CD4-positive, alpha-beta T cell treated with Interleukin-17A for 1 hour (primary cell): ENCODE data around the gene CPA2.

Experiments
- DNase-seq: peaks from one replicate; pipeline ENCODE4 v3.0.0-alpha.2; 2020

The CPA2 gene

GRCh38 chr7:130256704-130257103 lies 10.0 kb upstream of the CPA2 start:
- no peak for DNase-seq

GRCh38 chr7:130258494-130259078 lies 8.1 kb upstream of the CPA2 start:
- no peak for DNase-seq

GRCh38 chr7:130262448-130262847 lies 4.2 kb upstream of the CPA2 start:
- DNase-seq: no peak

- DNase-seq: no peak
Observed at GRCh38 chr7:130263130-130263529, 3.5 kb upstream of the CPA2 start.

GRCh38 chr7:130266961-130267321 lies 278 bp downstream of the CPA2 start:
- no peak for DNase-seq

GRCh38 chr7:130268463-130269317 lies 2.0 kb downstream of the CPA2 start:
- no peak for DNase-seq

GRCh38 chr7:130269318-130269694 lies 2.6 kb downstream of the CPA2 start:
- no peak for DNase-seq

- DNase-seq: no peak
Observed at GRCh38 chr7:130270947-130271800, 4.5 kb downstream of the CPA2 start.

GRCh38 chr7:130272381-130273080 lies 5.9 kb downstream of the CPA2 start:
- DNase-seq: no peak

- no peak for DNase-seq
Observed at GRCh38 chr7:130273081-130273932, 6.6 kb downstream of the CPA2 start.

GRCh38 chr7:130273933-130274255 lies 7.2 kb downstream of the CPA2 start:
- DNase-seq: no peak

- DNase-seq: no peak
Observed at GRCh38 chr7:130274296-130274695, 7.6 kb downstream of the CPA2 start.

GRCh38 chr7:130274983-130275591 lies 8.4 kb downstream of the CPA2 start:
- no peak for DNase-seq

- no peak for DNase-seq
Observed at GRCh38 chr7:130275826-130276297, 9.2 kb downstream of the CPA2 start.

- DNase-seq: no peak
Observed at GRCh38 chr7:130276796-130277762, 10.4 kb downstream of the CPA2 start.

GRCh38 chr7:130277763-130278643 lies 11.3 kb downstream of the CPA2 start:
- DNase-seq: no peak

GRCh38 chr7:130278860-130279259 lies 12.2 kb downstream of the CPA2 start:
- no peak for DNase-seq

- no peak for DNase-seq
Observed at GRCh38 chr7:130279286-130279685, 12.6 kb downstream of the CPA2 start.

GRCh38 chr7:130279906-130280305 lies 13.2 kb downstream of the CPA2 start:
- DNase-seq: no peak
